HG02981 (cell line): ENCODE results near the gene NRXN2.

Source experiments
- ATAC-seq: cut with Tn5 transposase; IDR thresholded peaks from one replicate; pipeline ENCODE4 v1.9.1; 2021; ENCODE audit warnings: mild to moderate bottlenecking, moderate library complexity; ENCODE audit not compliant: unreplicated experiment

Gene NRXN2

GRCh38 chr11:64594159-64594939, 128.6 kb downstream of the NRXN2 start:
- no peak for ATAC-seq

- no peak for ATAC-seq
These were observed 129.6 kb downstream of the NRXN2 start for GRCh38 chr11:64593156-64594105.

DNA sequence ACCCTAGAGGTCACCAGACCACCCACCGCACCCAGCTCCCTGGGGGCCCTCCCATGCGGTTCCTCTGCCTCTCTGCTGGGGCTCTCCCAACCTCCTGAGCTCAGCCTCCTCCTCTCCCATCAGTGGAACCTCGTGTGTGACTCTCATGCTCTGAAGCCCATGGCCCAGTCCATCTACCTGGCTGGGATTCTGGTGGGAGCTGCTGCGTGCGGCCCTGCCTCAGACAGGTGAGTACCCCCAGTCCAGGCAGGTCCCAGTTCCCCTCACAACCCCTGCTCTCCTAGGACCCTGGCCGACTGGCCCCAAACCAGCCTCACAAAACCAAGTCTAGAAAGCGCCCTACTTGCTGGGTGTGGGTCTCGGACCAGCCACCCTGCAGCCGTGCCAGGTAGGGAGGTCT, 130.3 kb downstream of the NRXN2 start:
- no peak for ATAC-seq

GRCh38 chr11:64592234-64592615, 130.8 kb downstream of the NRXN2 start:
- ATAC-seq: no peak

GRCh38 chr11:64591257-64592233, 131.5 kb downstream of the NRXN2 start:
- ATAC-seq: no peak

- ATAC-seq: no peak
These were observed 132.2 kb downstream of the NRXN2 start, which contains the start of gene SLC22A12 for GRCh38 chr11:64590763-64591221. Gene SLC22A12, plus strand, starts transcription at chr11:64591220. Its CDS starts 337 bp downstream, at chr11:64591557.

DNA sequence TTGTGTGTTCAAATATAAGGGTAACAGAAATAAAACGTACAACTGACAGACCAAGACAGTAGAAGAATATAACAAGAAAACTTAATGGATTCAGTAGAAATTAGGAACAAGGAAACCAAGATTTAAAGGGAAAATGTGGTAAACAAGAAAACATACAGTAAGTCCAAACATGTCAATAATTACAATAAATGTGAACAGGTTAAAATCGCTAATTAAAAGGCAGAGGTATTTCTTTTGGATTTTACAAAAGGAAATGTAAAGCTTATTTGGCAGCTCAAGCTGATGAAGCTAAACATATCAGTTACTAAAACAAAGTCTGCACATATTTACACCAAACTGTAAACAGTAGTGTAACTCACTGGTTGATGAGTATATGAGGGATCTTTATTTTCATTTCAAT, 134.3 kb downstream of the NRXN2 start:
- ATAC-seq: no peak

- no peak for ATAC-seq
These were observed 136.6 kb downstream of the NRXN2 start for GRCh38 chr11:64586366-64586765.

DNA sequence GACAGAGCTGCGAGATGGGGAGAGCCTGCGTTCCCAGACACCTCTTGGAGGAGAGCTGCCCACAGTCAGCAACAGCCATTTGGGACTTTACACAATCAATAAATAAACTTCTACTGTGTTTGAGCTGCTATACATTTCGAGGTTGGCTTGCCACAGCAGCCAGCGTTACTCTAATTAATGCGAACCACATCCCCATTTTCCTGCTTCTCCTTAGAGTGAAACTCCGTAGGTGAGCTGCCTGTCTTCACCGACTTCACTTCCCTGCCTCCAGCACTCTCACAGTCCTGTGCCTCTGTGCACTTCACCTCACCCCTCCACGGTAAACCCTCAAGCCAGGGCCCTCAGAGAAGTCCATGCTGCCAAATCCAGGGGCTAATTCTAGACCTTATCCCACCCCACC, 137.8 kb downstream of the NRXN2 start:
- ATAC-seq: no peak

- no peak for ATAC-seq
These were observed 139.4 kb downstream of the NRXN2 start for GRCh38 chr11:64583296-64584262.

GRCh38 chr11:64582885-64583284, 140.1 kb downstream of the NRXN2 start:
- ATAC-seq: no peak

- no peak for ATAC-seq
These were observed 141.9 kb downstream of the NRXN2 start for GRCh38 chr11:64581057-64581523.

DNA sequence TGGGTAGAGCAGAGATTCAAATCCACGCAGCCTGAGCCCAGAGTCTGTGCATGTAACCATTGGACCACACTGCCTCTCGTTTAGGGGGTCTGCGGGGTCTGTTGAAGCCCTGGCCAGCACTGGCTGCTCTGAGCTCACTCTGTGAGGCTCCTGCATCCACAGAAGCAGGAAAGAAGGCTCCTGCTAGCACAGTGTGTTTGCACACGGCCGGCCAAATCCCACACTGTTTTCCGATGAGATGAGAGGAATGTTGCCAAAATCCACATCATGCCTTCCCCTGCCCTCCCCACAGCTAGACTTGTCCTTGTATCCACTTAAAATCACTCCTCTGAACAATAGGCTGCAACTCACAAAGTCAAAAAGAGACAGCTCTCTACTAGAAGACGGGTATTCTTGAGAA, 142.6 kb downstream of the NRXN2 start:
- no peak for ATAC-seq

DNA sequence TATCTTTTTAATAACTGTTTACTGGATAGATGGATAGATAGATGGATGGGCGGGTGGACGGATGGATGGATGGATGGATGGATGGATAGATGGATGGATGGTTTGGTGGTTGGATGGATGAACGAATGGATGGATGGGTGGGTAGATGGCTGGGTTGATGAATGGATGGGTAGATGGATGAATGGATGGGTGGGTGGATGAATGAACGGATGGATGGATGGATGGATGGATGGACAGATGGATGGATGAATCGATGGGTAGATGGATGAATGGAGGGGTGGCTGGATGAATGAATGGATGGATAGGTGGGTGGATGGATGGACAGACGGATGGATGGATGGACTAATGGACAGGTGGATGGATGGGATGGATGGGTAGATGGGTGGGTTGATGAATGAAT, 145.8 kb downstream of the NRXN2 start:
- ATAC-seq: no peak

GRCh38 chr11:64572143-64572542, 150.9 kb downstream of the NRXN2 start:
- no peak for ATAC-seq

DNA sequence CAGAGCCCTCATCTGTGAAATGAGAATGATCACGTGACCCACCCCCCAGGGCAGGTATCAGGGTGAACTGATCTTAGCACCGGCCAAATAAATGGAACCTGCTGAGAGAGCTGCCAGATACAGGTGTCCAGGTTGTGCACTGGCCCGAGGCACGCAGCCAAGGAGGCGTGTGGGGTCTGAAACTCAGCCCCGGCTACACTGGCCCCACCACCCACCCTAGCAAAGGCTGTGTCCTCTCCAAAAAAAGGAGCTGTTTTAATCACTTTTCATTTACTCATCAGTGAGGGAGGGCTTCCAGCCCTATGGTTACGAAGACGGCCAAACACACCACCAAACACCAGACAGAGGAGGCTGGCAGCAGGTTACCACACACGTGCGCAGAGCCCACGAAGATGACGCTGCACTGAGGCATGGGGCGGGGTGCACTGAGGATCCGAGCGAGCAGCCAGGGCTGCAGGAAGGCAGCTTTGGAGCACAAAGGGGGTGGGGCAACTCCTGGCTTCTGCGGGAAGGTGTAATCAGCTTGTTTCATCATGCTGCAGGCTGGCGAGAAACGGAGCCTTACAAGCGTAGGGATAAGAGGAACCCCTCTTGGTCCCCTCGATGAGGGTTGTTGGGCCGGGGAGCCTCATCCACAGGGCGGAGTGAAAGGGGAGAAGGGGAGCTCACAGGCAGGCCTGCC, 151.4 kb downstream of the NRXN2 start:
- ATAC-seq: no peak

DNA sequence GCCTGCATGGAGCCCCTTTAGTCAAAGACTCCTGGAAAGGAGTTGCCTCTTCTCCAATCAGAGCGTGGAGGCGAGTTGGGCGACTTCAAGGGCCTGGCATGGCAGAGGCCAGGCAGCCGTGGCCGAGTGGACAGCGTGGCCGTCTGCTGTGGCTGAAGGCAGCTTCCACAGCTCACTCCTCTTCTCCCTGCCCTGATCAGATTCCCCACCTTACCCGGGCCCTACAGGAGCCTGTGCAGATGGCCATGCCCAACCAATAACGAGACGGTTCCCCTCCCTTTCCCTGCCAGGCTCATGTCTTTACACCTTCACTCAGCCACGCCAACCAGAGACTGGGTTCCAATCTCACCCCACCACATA, 152.0 kb downstream of the NRXN2 start:
- no peak for ATAC-seq

- no peak for ATAC-seq
These were observed 152.7 kb downstream of the NRXN2 start for GRCh38 chr11:64570341-64570740.
